Measurements from ENCODE around the gene ARPC1B. TPM values are rescaled to one million over a fixed set of nuclear protein-coding genes. Genes with fewer than 3 reads are reported as not detected.

ARPC1B gene
- total and polyA plus RNA-seq, 8 donors, result 14.4 to 70.4 (median 41.2) TPM

DNA sequence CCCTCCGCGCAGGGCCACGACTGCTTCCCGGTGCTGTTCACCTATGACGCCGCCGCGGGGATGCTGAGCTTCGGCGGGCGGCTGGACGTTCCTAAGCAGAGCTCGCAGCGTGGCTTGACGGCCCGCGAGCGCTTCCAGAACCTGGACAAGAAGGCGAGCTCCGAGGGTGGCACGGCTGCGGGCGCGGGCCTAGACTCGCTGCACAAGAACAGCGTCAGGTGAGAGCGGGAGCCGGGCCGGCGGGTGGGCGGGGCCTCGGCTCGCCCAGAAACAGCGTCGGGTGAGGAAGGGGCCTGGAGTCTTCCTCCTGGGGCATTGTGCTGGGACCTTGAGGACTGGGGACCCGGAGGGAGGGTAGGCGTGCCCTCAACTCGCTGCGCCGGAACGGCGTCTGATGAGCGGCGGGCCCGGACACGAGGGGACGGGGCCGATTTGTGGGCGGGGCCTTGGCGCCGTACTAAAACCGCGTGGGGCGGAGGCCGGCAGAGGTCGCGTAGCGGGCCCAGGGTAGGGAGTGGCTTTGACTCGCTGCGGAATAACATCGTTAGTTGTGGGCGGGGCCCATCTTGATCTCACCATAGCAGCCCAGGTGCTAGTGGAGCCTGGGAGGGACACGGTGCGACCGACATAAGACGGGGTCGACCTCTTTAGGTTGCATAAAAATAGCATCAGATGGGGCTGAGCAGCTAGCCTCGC lies 18.3 kb downstream of the ARPC1B start:
- FAIRE-seq (no peak), ATAC-seq (peak; percentile 87 to 93 (median 90)), DNase-seq (peak; percentile 82 to 93 (median 88))
- H3K27ac ChIP-seq, result peak overlapping the region; percentile 58 to 69 (median 63)
- intact Hi-C loops (cut with DNase I), result no loop called here
- H3K36me3 ChIP-seq, result peaks cover 0 to 11% (median 5%) of the 10 kb centered on the region in 3 donors
- TF ChIP-seq, protein P1, sequence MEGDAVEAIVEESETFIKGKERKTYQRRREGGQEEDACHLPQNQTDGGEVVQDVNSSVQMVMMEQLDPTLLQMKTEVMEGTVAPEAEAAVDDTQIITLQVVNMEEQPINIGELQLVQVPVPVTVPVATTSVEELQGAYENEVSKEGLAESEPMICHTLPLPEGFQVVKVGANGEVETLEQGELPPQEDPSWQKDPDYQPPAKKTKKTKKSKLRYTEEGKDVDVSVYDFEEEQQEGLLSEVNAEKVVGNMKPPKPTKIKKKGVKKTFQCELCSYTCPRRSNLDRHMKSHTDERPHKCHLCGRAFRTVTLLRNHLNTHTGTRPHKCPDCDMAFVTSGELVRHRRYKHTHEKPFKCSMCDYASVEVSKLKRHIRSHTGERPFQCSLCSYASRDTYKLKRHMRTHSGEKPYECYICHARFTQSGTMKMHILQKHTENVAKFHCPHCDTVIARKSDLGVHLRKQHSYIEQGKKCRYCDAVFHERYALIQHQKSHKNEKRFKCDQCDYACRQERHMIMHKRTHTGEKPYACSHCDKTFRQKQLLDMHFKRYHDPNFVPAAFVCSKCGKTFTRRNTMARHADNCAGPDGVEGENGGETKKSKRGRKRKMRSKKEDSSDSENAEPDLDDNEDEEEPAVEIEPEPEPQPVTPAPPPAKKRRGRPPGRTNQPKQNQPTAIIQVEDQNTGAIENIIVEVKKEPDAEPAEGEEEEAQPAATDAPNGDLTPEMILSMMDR (IDR thresholded peaks at IDR 0.05), result no peak
- 2% methylated on average over 67 to 68 of the region's 68 CpGs for WGBS, 2 donors
- H3K27me3 ChIP-seq, result no peaks in the 10 kb centered on the region
- H3K4me3 ChIP-seq, result peak overlapping the region; percentile 31 to 72 (median 52)
- H3K4me1 ChIP-seq, result peaks cover 0 to 6% (median 4%) of the 10 kb centered on the region in 3 donors
- no peaks in the 10 kb centered on the region for H3K9me3 ChIP-seq

DNA sequence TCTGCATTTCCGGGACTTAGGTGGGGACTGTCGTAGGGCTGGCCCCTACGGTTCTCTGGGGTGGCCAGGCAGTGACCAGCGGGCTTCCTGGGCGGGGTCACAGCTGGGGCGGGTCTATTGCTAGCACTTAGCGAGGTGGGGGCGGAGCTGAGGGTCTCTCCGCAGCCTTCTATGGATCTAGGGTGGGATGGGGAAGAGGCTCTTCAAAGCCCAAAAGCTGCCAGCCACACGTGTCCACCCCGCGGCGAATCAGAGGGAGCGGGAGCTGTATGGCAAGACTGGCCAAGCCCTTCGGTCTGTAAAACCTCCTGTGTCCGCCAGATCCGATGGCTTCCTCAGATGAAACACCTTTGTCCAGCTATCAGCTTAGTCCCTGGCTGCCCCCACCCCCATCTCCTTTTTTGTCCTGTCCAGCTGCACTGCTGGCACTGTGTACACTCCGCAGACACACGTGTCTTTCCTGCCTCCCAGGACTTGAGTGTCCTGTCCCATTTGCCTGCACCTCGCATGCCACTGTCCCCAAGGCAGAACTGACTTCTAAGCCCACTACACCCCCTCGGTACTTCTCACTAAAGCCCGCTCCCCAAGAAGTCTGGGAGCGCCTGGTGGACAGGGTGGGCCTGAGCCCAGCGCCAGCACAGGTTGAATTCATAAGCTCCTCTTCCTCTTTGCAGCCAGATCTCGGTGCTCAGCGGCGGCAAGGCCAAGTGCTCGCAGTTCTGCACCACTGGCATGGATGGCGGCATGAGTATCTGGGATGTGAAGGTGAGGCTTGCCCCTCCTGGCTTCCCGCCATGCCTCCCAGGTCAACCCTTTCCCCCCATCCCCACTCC lies 19.0 kb downstream of the ARPC1B start:
- peak; percentile 51 to 70 (median 68) for ATAC-seq
- H3K27ac ChIP-seq, result peak overlapping the region; percentile 58 to 69 (median 63)
- WGBS, 2 donors, result 23 to 27% methylated on average over 30 of the region's 30 CpGs
- FAIRE-seq, result no peak
- H3K9me3 ChIP-seq, result no peaks in the 10 kb centered on the region
- TF ChIP-seq, protein P1 (IDR thresholded peaks at IDR 0.05), result no peak
- H3K4me1 ChIP-seq, result peaks cover 0 to 6% (median 4%) of the 10 kb centered on the region in 3 donors
- intact Hi-C loops (cut with DNase I), result no loop called here
- no peaks in the 10 kb centered on the region for H3K27me3 ChIP-seq
- peaks cover 0 to 14% (median 5%) of the 10 kb centered on the region in 3 donors for H3K36me3 ChIP-seq
- H3K4me3 ChIP-seq, result peak overlapping the region; percentile 31 to 72 (median 52)
- peak in 4 of 6 donors; percentile 68 to 86 (median 77) for DNase-seq

DNA sequence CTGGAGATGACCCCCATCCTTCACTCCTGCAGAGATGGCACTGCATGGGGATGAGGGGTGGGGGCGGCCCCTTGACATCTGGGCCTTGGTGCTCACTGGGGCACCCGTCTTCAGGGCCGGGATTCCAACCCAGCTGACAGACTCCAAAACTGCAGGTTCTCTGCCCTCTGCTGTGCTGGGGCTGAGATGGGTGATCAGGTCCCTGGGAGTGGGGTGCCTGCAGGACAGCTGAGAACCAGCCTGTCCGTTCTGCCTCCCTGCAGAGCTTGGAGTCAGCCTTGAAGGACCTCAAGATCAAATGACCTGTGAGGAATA lies 19.6 kb downstream of the ARPC1B start:
- H3K4me1 ChIP-seq, result peaks cover 0 to 6% (median 4%) of the 10 kb centered on the region in 3 donors
- H3K9me3 ChIP-seq, result no peaks in the 10 kb centered on the region
- FAIRE-seq, result no peak
- no peaks in the 10 kb centered on the region for H3K27me3 ChIP-seq
- H3K36me3 ChIP-seq, result peaks cover 0 to 15% (median 5%) of the 10 kb centered on the region in 3 donors
- no peak for ATAC-seq
- no peak for DNase-seq
- H3K4me3 ChIP-seq, result no peak overlapping the region
- intact Hi-C loops (cut with DNase I), result no loop called here
- WGBS, 2 donors, result 89 to 95% methylated on average over 4 of the region's 4 CpGs
- TF ChIP-seq, protein P1 (IDR thresholded peaks at IDR 0.05), result no peak
- no peak overlapping the region for H3K27ac ChIP-seq

DNA sequence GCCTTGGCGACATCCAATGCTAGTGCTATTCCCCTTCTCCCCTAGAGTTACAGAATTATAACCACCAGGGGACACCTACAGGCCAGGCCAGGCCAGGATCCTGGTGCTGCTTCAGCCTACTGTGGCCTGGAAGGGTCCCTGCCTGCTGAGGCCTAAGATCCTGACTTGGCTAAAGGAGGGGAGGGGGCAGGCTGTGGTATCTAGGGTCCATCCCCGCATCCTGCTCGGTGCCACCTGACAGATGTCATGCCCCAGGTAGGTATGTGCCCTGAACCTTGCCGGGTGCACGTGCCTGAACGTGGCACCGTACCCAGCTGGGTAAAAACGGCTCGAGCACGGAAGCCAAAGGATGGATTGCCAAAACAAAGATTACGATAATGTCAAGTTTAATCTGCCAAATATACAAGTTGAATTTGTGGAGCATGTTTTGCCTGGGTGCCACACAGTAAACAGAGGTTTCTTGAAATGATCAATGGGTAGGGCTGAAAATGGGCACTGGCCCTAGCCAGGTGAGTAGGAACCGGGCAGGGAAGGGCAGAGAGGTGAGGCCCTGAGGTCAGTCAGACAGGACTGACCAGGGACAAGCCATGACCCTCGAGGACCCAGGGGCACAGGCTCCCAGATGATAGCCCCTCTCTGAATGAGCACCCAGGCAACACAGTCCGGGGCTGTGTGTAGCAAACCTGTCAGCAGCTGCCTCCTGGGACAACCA lies 21.2 kb downstream of the ARPC1B start:
- Histone ChIP-seq H3K4me3 (no peak overlapping the region), H3K27me3 (no peaks in the 10 kb centered on the region), H3K4me1 (peaks cover 0 to 6% (median 4%) of the 10 kb centered on the region in 3 donors), H3K36me3 (peaks cover 0 to 31% (median 0%) of the 10 kb centered on the region in 3 donors), H3K27ac (no peak overlapping the region), H3K9me3 (no peaks in the 10 kb centered on the region)
- no peak for DNase-seq
- no peak for FAIRE-seq
- ATAC-seq, result no peak
- intact Hi-C loops (cut with DNase I), result no loop called here
- TF ChIP-seq, protein P1 (IDR thresholded peaks at IDR 0.05), result no peak
- WGBS, 2 donors, result 51 to 52% methylated on average over 14 of the region's 14 CpGs
